ENCODE measurements around the gene STAMBP. TPM values are rescaled to one million over a fixed set of nuclear protein-coding genes. Genes with fewer than 3 reads are reported as not detected.
"Not testable (repeated sequence)": the region's sequence is repeated elsewhere in the genome, so short reads cannot be mapped to it uniquely, and the experiment has no call there.

STAMBP gene
- total RNA-seq (2014; rRNA removed; shearing (Covaris generic)), result 50.1 and 61.1 TPM in 2 replicates

- Histone ChIP-seq H3K4me3 (peak within 1 kb of the TSS; percentile 83), H3K4me1 (peaks cover 21% of the 10 kb centered on the region), H3K36me3 (peaks cover 4% of the 10 kb centered on the region; the same call in 1 of the 2 replicates), H3K27ac (peak within 1 kb of the TSS; percentile 62), H3K27me3 (no peaks in the 10 kb centered on the region), H3K9me3 (replicated peaks) (no peaks in the 10 kb centered on the region)
- DNase-seq, result peak; percentile 96 to 98
Measured at GRCh38 chr2:73828818-73829570, at the start of gene STAMBP. Gene STAMBP (plus strand): TSS chr2:73828961. CDS start chr2:73830857, 1,896 bp downstream.

- H3K9me3 ChIP-seq (replicated peaks), result no peaks in the 10 kb centered on the region
- peak; percentile 96 to 99 for DNase-seq
- no peaks in the 10 kb centered on the region for H3K4me1 ChIP-seq
- H3K27ac ChIP-seq, result peak within 1 kb of the TSS; percentile 50
- H3K36me3 ChIP-seq, result peaks cover 17% of the 10 kb centered on the region
- peak within 1 kb of the TSS; percentile 79 for H3K4me3 ChIP-seq
- no peaks in the 10 kb centered on the region for H3K27me3 ChIP-seq
Measured at GRCh38 chr2:73779467-73780236, 49.1 kb upstream of the STAMBP start, which contains the start of gene DUSP11. Gene DUSP11 (minus strand): TSS chr2:73780103. CDS start chr2:73779974, 129 bp downstream.

GRCh38 chr2:73780237-73780582 lies 48.6 kb upstream of the STAMBP start:
- Histone ChIP-seq H3K36me3 (peaks cover 12% of the 10 kb centered on the region), H3K9me3 (replicated peaks) (no peaks in the 10 kb centered on the region), H3K27ac (no peak overlapping the region), H3K27me3 (no peaks in the 10 kb centered on the region), H3K4me3 (peak overlapping the region; percentile 79), H3K4me1 (no peaks in the 10 kb centered on the region)
- no peak for DNase-seq

GRCh38 chr2:73783402-73783801 lies 45.4 kb upstream of the STAMBP start:
- not testable (repeated sequence) for H3K4me1 ChIP-seq; H3K9me3 ChIP-seq (replicated peaks); H3K36me3 ChIP-seq; H3K27me3 ChIP-seq
- peak; percentile 18 to 29 for DNase-seq
- peak overlapping the region; percentile 47 for H3K4me3 ChIP-seq
- peak overlapping the region; percentile 9; the same call in 1 of the 2 replicates for H3K27ac ChIP-seq

GRCh38 chr2:73783883-73784282 lies 44.9 kb upstream of the STAMBP start, which contains the start of gene C2orf78:
Gene C2orf78 (plus strand): TSS chr2:73784183. CDS start chr2:73784310, 127 bp downstream.
- H3K9me3 ChIP-seq (replicated peaks); H3K27me3 ChIP-seq; DNase-seq; H3K36me3 ChIP-seq; H3K4me1 ChIP-seq: not testable (repeated sequence)
- H3K27ac ChIP-seq, result peak within 1 kb of the TSS; percentile 9; the same call in 1 of the 2 replicates
- H3K4me3 ChIP-seq, result peak within 1 kb of the TSS; percentile 47

- Histone ChIP-seq H3K27me3 (peaks cover 34% of the 10 kb centered on the region), H3K27ac (no peak overlapping the region), H3K9me3 (replicated peaks) (no peaks in the 10 kb centered on the region), H3K4me3 (no peak overlapping the region), H3K4me1 (no peaks in the 10 kb centered on the region), H3K36me3 (no peaks in the 10 kb centered on the region)
- no peak for DNase-seq
Measured at GRCh38 chr2:73811878-73812277, 16.9 kb upstream of the STAMBP start.

- H3K4me3 ChIP-seq, result no peak overlapping the region
- H3K4me1 ChIP-seq, result no peaks in the 10 kb centered on the region
- DNase-seq, result no peak
- H3K9me3 ChIP-seq (replicated peaks), result no peaks in the 10 kb centered on the region
- no peaks in the 10 kb centered on the region for H3K36me3 ChIP-seq
- no peak overlapping the region for H3K27ac ChIP-seq
- H3K27me3 ChIP-seq, result peaks cover 34% of the 10 kb centered on the region
Measured at GRCh38 chr2:73812635-73813034, 16.1 kb upstream of the STAMBP start.

GRCh38 chr2:73818296-73818695 lies 10.5 kb upstream of the STAMBP start:
- Histone ChIP-seq H3K4me3 (no peak overlapping the region), H3K27ac (no peak overlapping the region), H3K36me3 (no peaks in the 10 kb centered on the region)

GRCh38 chr2:73821227-73821626 lies 7.5 kb upstream of the STAMBP start:
- Histone ChIP-seq H3K9me3 (replicated peaks) (no peaks in the 10 kb centered on the region), H3K4me3 (no peak overlapping the region), H3K27me3 (peaks cover 7% of the 10 kb centered on the region), H3K4me1 (no peaks in the 10 kb centered on the region), H3K36me3 (no peaks in the 10 kb centered on the region), H3K27ac (no peak overlapping the region)
- no peak for DNase-seq

More at GRCh38 chr2:73818296-73818695, 10.5 kb upstream of the STAMBP start:
- no peak for DNase-seq
- Histone ChIP-seq H3K4me1 (no peaks in the 10 kb centered on the region), H3K27me3 (peaks cover 26% of the 10 kb centered on the region), H3K9me3 (replicated peaks) (no peaks in the 10 kb centered on the region)

- Histone ChIP-seq H3K4me1 (no peaks in the 10 kb centered on the region), H3K4me3 (no peak overlapping the region), H3K36me3 (no peaks in the 10 kb centered on the region), H3K27me3 (peaks cover 3% of the 10 kb centered on the region), H3K27ac (no peak overlapping the region), H3K9me3 (replicated peaks) (no peaks in the 10 kb centered on the region)
- DNase-seq, result no peak
Measured at GRCh38 chr2:73821669-73822068, 7.1 kb upstream of the STAMBP start.

GRCh38 chr2:73822276-73822675 lies 6.5 kb upstream of the STAMBP start:
- Histone ChIP-seq H3K36me3 (no peaks in the 10 kb centered on the region), H3K4me1 (no peaks in the 10 kb centered on the region), H3K9me3 (replicated peaks) (no peaks in the 10 kb centered on the region), H3K4me3 (no peak overlapping the region), H3K27me3 (peaks cover 2% of the 10 kb centered on the region; the same call in 1 of the 2 replicates), H3K27ac (no peak overlapping the region)
- no peak for DNase-seq

GRCh38 chr2:73822991-73823390 lies 5.8 kb upstream of the STAMBP start:
- Histone ChIP-seq H3K27ac (no peak overlapping the region), H3K4me1 (no peaks in the 10 kb centered on the region), H3K9me3 (replicated peaks) (no peaks in the 10 kb centered on the region), H3K4me3 (no peak overlapping the region), H3K27me3 (peaks cover 2% of the 10 kb centered on the region; the same call in 1 of the 2 replicates), H3K36me3 (no peaks in the 10 kb centered on the region)
- no peak for DNase-seq

- no peak overlapping the region for H3K4me3 ChIP-seq
Measured at GRCh38 chr2:73823416-73823815, 5.3 kb upstream of the STAMBP start.

GRCh38 chr2:73823916-73824523 lies 4.7 kb upstream of the STAMBP start:
- no peak overlapping the region for H3K27ac ChIP-seq
- peak; percentile 54 to 86 for DNase-seq

More at GRCh38 chr2:73823416-73823815, 5.3 kb upstream of the STAMBP start:
- Histone ChIP-seq H3K27me3 (peaks cover 2% of the 10 kb centered on the region; the same call in 1 of the 2 replicates), H3K27ac (no peak overlapping the region), H3K4me1 (no peaks in the 10 kb centered on the region), H3K36me3 (no peaks in the 10 kb centered on the region), H3K9me3 (replicated peaks) (no peaks in the 10 kb centered on the region)
- DNase-seq, result no peak

More at GRCh38 chr2:73823916-73824523, 4.7 kb upstream of the STAMBP start:
- no peaks in the 10 kb centered on the region for H3K9me3 ChIP-seq (replicated peaks)
- no peaks in the 10 kb centered on the region for H3K4me1 ChIP-seq
- H3K27me3 ChIP-seq, result peaks cover 2% of the 10 kb centered on the region; the same call in 1 of the 2 replicates
- H3K4me3 ChIP-seq, result no peak overlapping the region
- H3K36me3 ChIP-seq, result no peaks in the 10 kb centered on the region
